Ishikawa (cell line): ENCODE measurements around the gene ARHGEF28.

Experiments used
- CEBPB ChIP-seq: IDR thresholded peaks from 2 replicates; pipeline ENCODE4 v1.6.1; 2012
- CREB1 ChIP-seq: IDR thresholded peaks from 2 replicates; pipeline ENCODE4 v1.6.1; 2012; ENCODE audit warnings: low read depth
- EGR1 ChIP-seq: IDR thresholded peaks from 2 replicates; pipeline ENCODE4 v1.6.1; 2012
- EP300 ChIP-seq: IDR thresholded peaks from 2 replicates; pipeline ENCODE4 v1.6.1; 2012; ENCODE audit warnings: borderline replicate concordance
- FOXM1 ChIP-seq: IDR thresholded peaks from 2 replicates; pipeline ENCODE4 v1.6.1; 2012; ENCODE audit warnings: low read depth, borderline replicate concordance
- NFIC ChIP-seq: IDR thresholded peaks from 2 replicates; pipeline ENCODE4 v1.6.1; 2012
- RAD21 ChIP-seq: IDR thresholded peaks from 2 replicates; pipeline ENCODE4 v1.6.1; 2012; ENCODE audit warnings: low read depth
- TAF1 ChIP-seq: IDR thresholded peaks from 2 replicates; pipeline ENCODE4 v1.6.1; 2012; ENCODE audit warnings: low read depth, mild to moderate bottlenecking
- TCF12 ChIP-seq: IDR thresholded peaks from 2 replicates; pipeline ENCODE4 v1.6.1; 2012; ENCODE audit warnings: low read depth
- TEAD4 ChIP-seq: IDR thresholded peaks from 2 replicates; pipeline ENCODE4 v1.6.1; 2012
- YY1 ChIP-seq: IDR thresholded peaks from 2 replicates; pipeline ENCODE4 v1.6.1; 2012; ENCODE audit warnings: low read depth
- ZBTB7A ChIP-seq: IDR thresholded peaks from 2 replicates; pipeline ENCODE4 v1.6.1; 2012; ENCODE audit warnings: low read depth
- TF ChIP-seq, protein P1 (sequence below): IDR thresholded peaks from 2 replicates; pipeline ENCODE4 v1.6.1; 2012; ENCODE audit warnings: low read depth, mild to moderate bottlenecking
- TF ChIP-seq, protein P2 (sequence below): IDR thresholded peaks from 2 replicates; pipeline ENCODE4 v1.6.1; 2012
- TF ChIP-seq, protein P3 (sequence below): IDR thresholded peaks from 2 replicates; pipeline ENCODE4 v1.6.1; 2012

Gene ARHGEF28

DNA sequence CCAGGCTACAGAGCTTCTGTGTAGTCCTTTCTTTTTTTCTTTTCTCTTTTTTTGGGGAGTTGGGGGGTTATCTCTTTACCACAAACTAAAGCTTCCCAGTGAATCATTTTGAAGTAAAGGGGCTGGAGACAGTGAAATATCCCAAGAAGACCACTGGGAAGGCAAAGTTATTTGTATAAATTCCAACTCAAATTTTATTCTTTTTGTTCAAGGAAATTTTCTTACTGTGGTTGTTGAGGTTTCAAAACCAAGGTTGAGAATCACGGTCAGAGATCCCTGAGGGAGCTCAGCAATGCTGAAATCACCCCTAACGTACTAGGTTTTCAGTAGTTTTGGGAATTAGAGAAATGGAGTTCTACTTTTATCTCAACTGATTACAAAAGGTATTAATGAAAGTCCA lies 175.7 kb downstream of the ARHGEF28 start:
- TF ChIP-seq ZBTB7A (no peak), EGR1 (no peak), FOXM1 (no peak), NFIC (no peak), CREB1 (no peak), TAF1 (no peak), TCF12 (no peak), EP300 (no peak), CEBPB (no peak)
- TF ChIP-seq, protein P1, sequence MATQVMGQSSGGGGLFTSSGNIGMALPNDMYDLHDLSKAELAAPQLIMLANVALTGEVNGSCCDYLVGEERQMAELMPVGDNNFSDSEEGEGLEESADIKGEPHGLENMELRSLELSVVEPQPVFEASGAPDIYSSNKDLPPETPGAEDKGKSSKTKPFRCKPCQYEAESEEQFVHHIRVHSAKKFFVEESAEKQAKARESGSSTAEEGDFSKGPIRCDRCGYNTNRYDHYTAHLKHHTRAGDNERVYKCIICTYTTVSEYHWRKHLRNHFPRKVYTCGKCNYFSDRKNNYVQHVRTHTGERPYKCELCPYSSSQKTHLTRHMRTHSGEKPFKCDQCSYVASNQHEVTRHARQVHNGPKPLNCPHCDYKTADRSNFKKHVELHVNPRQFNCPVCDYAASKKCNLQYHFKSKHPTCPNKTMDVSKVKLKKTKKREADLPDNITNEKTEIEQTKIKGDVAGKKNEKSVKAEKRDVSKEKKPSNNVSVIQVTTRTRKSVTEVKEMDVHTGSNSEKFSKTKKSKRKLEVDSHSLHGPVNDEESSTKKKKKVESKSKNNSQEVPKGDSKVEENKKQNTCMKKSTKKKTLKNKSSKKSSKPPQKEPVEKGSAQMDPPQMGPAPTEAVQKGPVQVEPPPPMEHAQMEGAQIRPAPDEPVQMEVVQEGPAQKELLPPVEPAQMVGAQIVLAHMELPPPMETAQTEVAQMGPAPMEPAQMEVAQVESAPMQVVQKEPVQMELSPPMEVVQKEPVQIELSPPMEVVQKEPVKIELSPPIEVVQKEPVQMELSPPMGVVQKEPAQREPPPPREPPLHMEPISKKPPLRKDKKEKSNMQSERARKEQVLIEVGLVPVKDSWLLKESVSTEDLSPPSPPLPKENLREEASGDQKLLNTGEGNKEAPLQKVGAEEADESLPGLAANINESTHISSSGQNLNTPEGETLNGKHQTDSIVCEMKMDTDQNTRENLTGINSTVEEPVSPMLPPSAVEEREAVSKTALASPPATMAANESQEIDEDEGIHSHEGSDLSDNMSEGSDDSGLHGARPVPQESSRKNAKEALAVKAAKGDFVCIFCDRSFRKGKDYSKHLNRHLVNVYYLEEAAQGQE, result no peak
- TF ChIP-seq, protein P2, sequence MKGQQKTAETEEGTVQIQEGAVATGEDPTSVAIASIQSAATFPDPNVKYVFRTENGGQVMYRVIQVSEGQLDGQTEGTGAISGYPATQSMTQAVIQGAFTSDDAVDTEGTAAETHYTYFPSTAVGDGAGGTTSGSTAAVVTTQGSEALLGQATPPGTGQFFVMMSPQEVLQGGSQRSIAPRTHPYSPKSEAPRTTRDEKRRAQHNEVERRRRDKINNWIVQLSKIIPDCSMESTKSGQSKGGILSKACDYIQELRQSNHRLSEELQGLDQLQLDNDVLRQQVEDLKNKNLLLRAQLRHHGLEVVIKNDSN, result no peak
- TF ChIP-seq, protein P3, sequence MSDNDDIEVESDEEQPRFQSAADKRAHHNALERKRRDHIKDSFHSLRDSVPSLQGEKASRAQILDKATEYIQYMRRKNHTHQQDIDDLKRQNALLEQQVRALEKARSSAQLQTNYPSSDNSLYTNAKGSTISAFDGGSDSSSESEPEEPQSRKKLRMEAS, result no peak

DNA sequence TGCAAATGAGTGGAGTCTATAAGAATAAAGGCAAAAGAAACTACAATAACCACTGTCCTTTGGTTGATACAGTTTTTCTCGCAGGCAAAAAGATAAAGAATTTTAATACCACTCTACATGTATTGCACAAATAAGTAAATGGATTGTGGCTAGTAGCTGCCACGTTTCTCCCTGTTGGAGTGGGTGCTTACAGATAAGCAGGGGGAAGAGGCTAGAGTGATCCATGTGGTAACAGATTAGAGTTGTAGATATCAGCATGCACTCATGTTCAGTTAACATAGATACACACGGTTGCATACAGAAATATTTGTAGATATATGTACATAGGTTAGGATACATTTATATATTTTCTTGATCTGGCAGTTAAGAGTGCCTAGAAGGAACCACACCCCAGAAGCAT lies 179.5 kb downstream of the ARHGEF28 start:
- TF ChIP-seq ZBTB7A, result no peak

DNA sequence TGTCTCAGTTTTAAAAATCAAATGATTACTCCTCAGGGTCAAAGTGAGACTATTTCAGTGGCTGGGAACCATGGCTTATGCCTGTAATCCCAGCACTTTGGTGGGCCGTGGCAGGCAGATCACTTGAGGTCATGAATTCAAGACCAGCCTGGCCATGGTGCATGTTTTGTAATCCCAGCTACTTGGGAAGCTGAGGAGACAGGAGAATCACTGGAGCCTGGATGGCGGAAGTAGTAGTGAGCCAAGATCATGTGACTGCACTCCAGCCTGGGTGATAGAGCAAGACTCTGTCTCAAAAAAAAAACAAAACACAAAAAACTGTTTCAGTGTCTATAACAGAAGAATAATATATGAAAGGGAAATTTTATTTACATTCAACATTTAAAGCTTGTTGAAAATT lies 182.9 kb downstream of the ARHGEF28 start:
- no peak for TF ChIP-seq CEBPB
- TF ChIP-seq TEAD4, result no peak
- no peak for TF ChIP-seq CREB1
- no peak for TF ChIP-seq EP300
- TF ChIP-seq, protein P2, result no peak
- no peak for TF ChIP-seq TCF12
- TF ChIP-seq ZBTB7A, result no peak
- TF ChIP-seq RAD21, result no peak
- TF ChIP-seq FOXM1, result no peak
- TF ChIP-seq EGR1, result no peak
- no peak for TF ChIP-seq YY1
- TF ChIP-seq, protein P3, result no peak
- no peak for TF ChIP-seq NFIC
- TF ChIP-seq, protein P1, result no peak
- TF ChIP-seq TAF1, result no peak

DNA sequence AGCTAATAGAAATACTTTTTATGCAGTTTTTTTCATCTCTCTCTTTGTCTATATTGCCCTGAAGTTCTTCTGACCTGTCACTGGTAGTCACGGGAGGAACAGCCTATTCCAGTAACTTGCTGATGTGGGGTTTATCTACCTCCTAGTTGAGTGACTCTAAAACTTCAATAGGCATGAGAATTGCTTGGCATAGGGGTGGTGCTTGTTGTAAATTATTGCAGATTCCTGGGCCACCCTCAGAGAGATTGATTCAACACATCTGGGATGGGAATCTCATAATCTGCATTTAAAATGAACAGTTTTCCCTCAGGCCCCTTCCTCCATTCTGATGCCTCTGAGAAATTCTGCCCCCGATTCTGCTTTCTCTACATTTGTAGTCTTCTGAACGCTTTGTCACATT lies 184.4 kb downstream of the ARHGEF28 start:
- no peak for TF ChIP-seq CREB1

DNA sequence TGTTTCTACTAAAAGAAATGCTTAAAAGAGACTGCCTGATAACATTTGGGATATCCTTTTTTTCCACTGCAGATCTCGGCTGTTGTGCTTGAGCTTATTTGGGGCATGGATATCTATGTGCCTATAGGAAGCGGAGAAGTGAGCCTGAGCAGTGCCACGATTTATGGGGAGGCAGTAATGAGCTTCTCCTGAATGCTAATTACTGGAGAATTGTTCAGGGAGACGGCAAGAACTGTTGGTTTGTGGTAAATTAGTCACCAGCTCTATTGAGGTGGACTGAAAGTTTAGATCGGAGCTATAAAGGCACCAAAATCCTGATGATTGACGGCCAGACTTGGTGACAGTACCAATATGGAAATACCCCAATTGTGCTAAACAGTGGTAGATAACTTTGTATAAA lies 186.5 kb downstream of the ARHGEF28 start:
- TF ChIP-seq TEAD4, result no peak
- no peak for TF ChIP-seq EGR1

DNA sequence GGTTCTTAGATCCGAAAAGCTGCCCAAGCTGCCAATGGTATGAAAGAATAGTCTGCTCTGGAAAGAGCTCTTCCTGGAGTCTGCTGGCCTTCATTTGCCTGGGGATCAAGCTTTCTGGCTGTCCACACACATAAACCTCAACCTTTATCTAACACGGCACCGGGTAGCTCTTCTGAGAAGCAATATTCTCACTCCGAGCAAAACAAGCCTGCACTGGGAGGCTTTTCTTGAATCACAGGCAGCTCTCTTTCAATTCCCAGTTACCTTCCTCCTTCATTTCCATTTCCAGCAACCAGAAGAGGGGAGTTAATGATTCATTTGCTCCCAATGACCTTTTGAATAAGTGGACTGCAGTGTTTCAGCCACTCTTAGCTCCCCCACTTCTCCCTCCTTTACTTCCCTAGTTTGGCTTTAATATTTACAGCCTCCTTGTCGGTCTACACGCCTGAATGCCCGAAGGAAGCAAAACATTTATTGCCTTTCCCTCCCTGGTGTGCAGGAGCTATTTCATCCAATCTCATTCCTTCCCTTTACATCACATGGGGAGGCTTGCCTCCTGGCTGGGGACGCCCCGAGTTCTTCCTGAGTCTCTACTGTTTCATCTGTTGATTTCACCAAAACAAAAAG lies 187.1 kb downstream of the ARHGEF28 start:
- no peak for TF ChIP-seq TCF12
- no peak for TF ChIP-seq TEAD4
- no peak for TF ChIP-seq EGR1
- TF ChIP-seq YY1, result no peak

DNA sequence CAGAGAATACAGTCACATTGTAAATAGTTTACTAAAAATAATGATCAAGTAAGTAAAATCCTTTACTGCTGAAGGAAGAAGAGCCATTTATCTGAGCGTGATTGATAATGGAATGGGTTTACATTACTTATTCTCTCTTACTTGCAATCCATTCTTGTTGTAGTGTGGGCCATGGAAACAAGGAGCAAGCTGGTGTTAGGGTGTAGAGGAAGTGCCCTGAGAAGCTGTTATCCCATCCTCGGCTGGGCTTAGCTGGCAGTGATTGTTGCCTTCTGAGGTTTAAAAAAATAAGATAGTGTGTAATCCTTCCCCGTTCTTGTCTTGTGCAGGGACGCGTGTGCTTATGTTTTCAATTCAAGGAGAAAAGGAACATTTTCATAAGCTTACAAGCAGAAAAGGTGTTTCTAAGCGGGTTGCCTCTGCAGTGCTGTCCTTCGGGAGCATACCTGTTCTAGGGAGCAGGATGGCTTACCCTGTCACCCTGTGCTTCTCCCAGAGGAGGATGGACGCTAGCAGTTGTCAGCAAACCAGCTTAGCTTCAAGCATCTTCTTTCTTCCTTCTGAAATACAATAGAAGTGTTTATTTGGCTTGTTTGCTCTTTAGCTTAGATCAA lies 188.3 kb downstream of the ARHGEF28 start:
- no peak for TF ChIP-seq CEBPB
- TF ChIP-seq TEAD4, result no peak
- TF ChIP-seq EGR1, result no peak
